MCF 10A (cell line): Measurements from ENCODE around the gene SIGLEC14. TPM values are rescaled to one million over a fixed set of nuclear protein-coding genes. Genes with fewer than 3 reads are reported as not detected.

Experiments used
- BruUV-seq: library from RNA; stranded (reverse); fragments of 400-500 nt; replicated peaks from 2 replicates; lab custom pipeline; 2021; lab: Mats Ljungman, UMichigan
- CTCF ChIA-PET: fragments of 300-600 bp; sonication (Branson Sonifier 250); formaldehyde crosslinking; extraction: SDS; loops from one replicate; lab custom pipeline; 2021; ENCODE audit warnings: antibody characterized with exemption, inconsistent platforms; lab: Yijun Ruan, JAX
- POLR2A ChIA-PET: fragments of 300-600, 350-650 bp; sonication (Branson Sonifier 250); formaldehyde crosslinking; extraction: SDS; loops from one replicate; lab custom pipeline; 2020; ENCODE audit warnings: antibody characterized with exemption, inconsistent platforms; lab: Yijun Ruan, JAX
- DNase-seq: peaks from one replicate; pipeline ENCODE4 v3.0.0-alpha.2; 2018; ENCODE audit not compliant: unreplicated experiment
- H3K27ac Mint-ChIP-seq: one replicate; pipeline ENCODE4 v1.8.0; 2022; ENCODE audit warnings: mild to moderate bottlenecking, low read depth, mixed read lengths; ENCODE audit not compliant: unreplicated experiment
- H3K27me3 Mint-ChIP-seq: one replicate; pipeline ENCODE4 v1.8.0; 2022; ENCODE audit warnings: mixed read lengths; ENCODE audit not compliant: insufficient read depth, unreplicated experiment
- H3K36me3 Mint-ChIP-seq: one replicate; pipeline ENCODE4 v1.8.0; 2022; ENCODE audit warnings: mild to moderate bottlenecking, moderate library complexity, mixed read lengths; ENCODE audit not compliant: insufficient read depth, unreplicated experiment
- H3K4me1 Mint-ChIP-seq: one replicate; pipeline ENCODE4 v1.8.0; 2022; ENCODE audit warnings: mixed read lengths; ENCODE audit not compliant: insufficient read depth, unreplicated experiment
- H3K4me3 Mint-ChIP-seq: one replicate; pipeline ENCODE4 v1.8.0; 2022; ENCODE audit warnings: mild to moderate bottlenecking, moderate library complexity, mixed read lengths; ENCODE audit not compliant: unreplicated experiment
- H3K9me3 Mint-ChIP-seq: one replicate; pipeline ENCODE4 v1.8.0; 2022; ENCODE audit warnings: mixed read lengths; ENCODE audit not compliant: unreplicated experiment
- CTCF ChIP-seq: fragments of 200-600 bp; IDR thresholded peaks from one replicate; pipeline ENCODE4 v1.8.0; 2022; ENCODE audit warnings: antibody characterized with exemption, mild to moderate bottlenecking; ENCODE audit not compliant: unreplicated experiment
- intact Hi-C: fragments of 100-400 bp; cut with micrococcal nuclease; formaldehyde crosslinking; loops from 2 replicates; pipeline ENCODE4 v1.14.1; 2022
- total RNA-seq: library from RNA; stranded (reverse); gene quantifications from 2 replicates; pipeline ENCODE4 v1.2.3, GENCODE V29; 2022

Gene SIGLEC14
- total RNA-seq, 1 experiment from 2014 or later = not detected

- Mint-ChIP-seq H3K36me3 (peaks cover 6% of the 10 kb centered on the region), H3K27ac (no peak overlapping the region), H3K27me3 (peaks cover 39% of the 10 kb centered on the region), H3K4me1 (no peaks in the 10 kb centered on the region), H3K9me3 (peaks cover 7% of the 10 kb centered on the region), H3K4me3 (no peak overlapping the region)
- no peak for TF ChIP-seq CTCF
- no peak for DNase-seq
- ChIA-PET CTCF (interaction anchor here (1.0 kb wide), 1 partner anchor 253 kb away, joined by 3 read pairs; no protein-coding TSS in a partner anchor), POLR2A (no interaction called here)
- intact Hi-C loops = no loop called here
- BruUV-seq = no TSS peak
Measured at GRCh38 chr19:51651216-51651846, 4.7 kb upstream of the SIGLEC14 start.

DNA sequence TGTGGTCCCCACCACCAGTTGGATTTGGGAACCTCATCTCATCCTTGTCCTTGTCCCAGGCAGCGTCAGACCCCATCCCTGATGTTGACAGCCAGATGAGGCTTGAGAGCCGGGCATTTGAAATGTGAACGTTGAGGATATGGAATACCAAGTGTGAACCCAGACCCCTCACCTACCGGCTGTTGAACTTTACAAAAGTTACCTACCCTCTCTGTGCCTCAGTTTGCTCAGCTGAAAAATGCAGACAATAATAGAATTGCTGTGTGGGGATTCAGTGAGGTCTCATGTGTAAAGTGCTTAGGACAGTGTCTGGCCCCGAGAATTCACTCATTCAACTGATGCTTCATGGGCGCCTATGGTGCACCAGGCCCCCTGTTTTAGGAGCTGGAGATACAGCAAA is 693 bp upstream of the SIGLEC14 start:
- CTCF ChIA-PET = interaction anchor here (1.1 kb wide), 1 partner anchor 10 kb away, joined by 7 read pairs; no protein-coding TSS in a partner anchor
- no TSS peak for BruUV-seq
- DNase-seq = no peak
- H3K9me3 Mint-ChIP-seq = no peaks in the 10 kb centered on the region
- peaks cover 59% of the 10 kb centered on the region for H3K27me3 Mint-ChIP-seq
- H3K36me3 Mint-ChIP-seq = peaks cover 6% of the 10 kb centered on the region
- H3K4me3 Mint-ChIP-seq = no peak overlapping the region
- no peaks in the 10 kb centered on the region for H3K4me1 Mint-ChIP-seq
- POLR2A ChIA-PET = no interaction called here
- H3K27ac Mint-ChIP-seq = no peak overlapping the region
- intact Hi-C loops = no loop called here
- no peak for TF ChIP-seq CTCF

DNA sequence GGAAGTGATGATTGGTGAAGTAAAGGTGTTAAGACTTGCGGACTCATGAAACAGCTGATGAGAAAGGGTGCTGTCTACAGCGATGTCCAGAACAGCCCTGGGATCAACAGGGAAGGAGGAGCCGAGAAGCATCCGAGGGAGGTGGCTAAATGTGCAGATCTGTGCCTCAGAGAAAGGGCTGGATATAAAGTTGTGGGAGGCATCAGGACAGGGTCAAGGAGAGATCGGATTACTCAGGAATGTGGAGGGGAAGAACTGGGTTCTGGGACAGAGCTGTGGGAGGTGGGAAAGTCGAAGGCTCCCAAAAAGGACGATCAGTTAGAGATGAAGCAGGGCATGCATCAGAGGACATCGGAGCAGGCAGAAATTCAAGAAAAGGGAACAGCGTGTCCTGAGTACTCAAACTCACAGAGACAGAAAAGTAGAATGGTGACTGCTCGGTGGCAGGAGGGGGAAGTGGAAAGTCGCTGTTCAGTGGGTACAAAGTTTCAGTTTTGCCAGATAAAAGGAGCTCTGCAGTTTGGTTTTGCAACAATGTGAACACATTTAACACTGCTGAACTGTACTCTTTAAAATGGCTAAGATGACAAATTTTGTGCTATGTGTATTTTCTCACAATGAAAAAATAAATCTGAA is 1.9 kb downstream of the SIGLEC14 start:
- Mint-ChIP-seq H3K27ac (no peak overlapping the region), H3K36me3 (peaks cover 6% of the 10 kb centered on the region), H3K27me3 (peaks cover 57% of the 10 kb centered on the region), H3K4me3 (no peak overlapping the region), H3K4me1 (no peaks in the 10 kb centered on the region), H3K9me3 (no peaks in the 10 kb centered on the region)
- ChIA-PET CTCF (interaction anchor here (0.6 to 3.4 kb wide), 6 partner anchors 11 to 1071 kb away, joined by 3 to 18 read pairs (median 4); no protein-coding TSS in a partner anchor), POLR2A (interaction anchor here (0.7 kb wide), 1 partner anchor 1096 kb away, joined by 3 read pairs; no protein-coding TSS in a partner anchor)
- intact Hi-C loops = no loop called here
- no peak for TF ChIP-seq CTCF
- DNase-seq = no peak
- BruUV-seq = no TSS peak

GRCh38 chr19:51641648-51642047 is 5.0 kb downstream of the SIGLEC14 start:
- intact Hi-C loops = no loop called here
- peaks cover 10% of the 10 kb centered on the region for H3K9me3 Mint-ChIP-seq
- H3K27ac Mint-ChIP-seq = no peak overlapping the region
- no peak for DNase-seq
- ChIA-PET POLR2A (no interaction called here), CTCF (interaction anchor here (1.0 to 3.4 kb wide), 4 partner anchors 16 to 136 kb away, joined by 3 to 18 read pairs (median 4); no protein-coding TSS in a partner anchor)
- TF ChIP-seq CTCF = no peak
- no peaks in the 10 kb centered on the region for H3K4me1 Mint-ChIP-seq
- H3K36me3 Mint-ChIP-seq = no peaks in the 10 kb centered on the region
- no TSS peak for BruUV-seq
- peaks cover 51% of the 10 kb centered on the region for H3K27me3 Mint-ChIP-seq
- H3K4me3 Mint-ChIP-seq = no peak overlapping the region
